RWPE2 (cell line): ENCODE results near the gene ZNF100.

Experiments
- ATAC-seq: fragments of 200-7000 bp; cut with Tn5 transposase; 3 replicates; pipeline ENCODE4 v1.9.1; 2021; ENCODE audit warnings: low read depth
- DNase-seq: peaks from one replicate; pipeline ENCODE4 v3.0.0-alpha.2; 2020; ENCODE audit warnings: low spot score
- H3K27ac ChIP-seq: fragments of 450-650 bp; 2 replicates; pipeline ENCODE4 v1.5.1; 2017; ENCODE audit warnings: mild to moderate bottlenecking; ENCODE audit not compliant: poor library complexity, severe bottlenecking
- H3K27me3 ChIP-seq: fragments of 250-450 bp; sonication (Bioruptor Pico); 2 replicates; pipeline ENCODE4 v1.5.1; 2021; ENCODE audit warnings: mild to moderate bottlenecking, moderate library complexity; ENCODE audit not compliant: insufficient read depth, poor library complexity, severe bottlenecking
- H3K36me3 ChIP-seq: fragments of 250-450 bp; sonication (Bioruptor Pico); 2 replicates; pipeline ENCODE4 v1.5.1; 2020; ENCODE audit warnings: low read depth, mild to moderate bottlenecking, moderate library complexity
- H3K4me1 ChIP-seq: fragments of 250-450 bp; sonication (Bioruptor Pico); 2 replicates; pipeline ENCODE4 v1.5.1; 2021; ENCODE audit warnings: mild to moderate bottlenecking, moderate library complexity; ENCODE audit not compliant: insufficient read depth, poor library complexity, severe bottlenecking
- H3K4me3 ChIP-seq: fragments of 250-450 bp; sonication (Bioruptor Pico); 2 replicates; pipeline ENCODE4 v1.5.1; 2021; ENCODE audit warnings: mild to moderate bottlenecking, moderate library complexity; ENCODE audit not compliant: severe bottlenecking
- H3K9me3 ChIP-seq: fragments of 250-450 bp; sonication (Bioruptor Pico); 2 replicates; pipeline ENCODE4 v1.5.1; 2021; ENCODE audit warnings: mild to moderate bottlenecking, moderate library complexity; ENCODE audit not compliant: severe bottlenecking
- TF ChIP-seq, protein P1 (sequence below): fragments of 450-650 bp; IDR thresholded peaks from one replicate; pipeline ENCODE4 v1.5.1; 2017; ENCODE audit warnings: mild to moderate bottlenecking, moderate library complexity; ENCODE audit not compliant: poor library complexity, severe bottlenecking

The ZNF100 gene

DNA sequence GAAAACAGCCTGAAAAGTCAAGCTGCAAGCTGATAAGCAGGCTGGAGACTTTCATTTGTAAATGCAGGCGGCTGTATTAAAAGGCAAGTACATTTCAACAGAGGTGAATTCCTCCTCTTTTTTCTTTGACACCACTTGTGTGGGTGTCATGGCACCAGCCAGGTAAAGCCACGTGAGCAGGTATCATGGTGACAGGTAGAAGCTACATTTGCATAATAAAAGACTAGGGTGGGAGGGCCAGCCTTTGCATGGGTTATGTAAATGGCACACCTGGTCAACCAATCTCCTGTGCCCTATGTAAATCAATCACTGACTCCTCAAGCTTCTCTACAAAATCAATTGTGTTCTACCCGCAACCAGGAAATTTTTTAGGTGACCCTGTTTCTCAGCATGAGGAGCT lies 68.2 kb downstream of the ZNF100 start:
- Histone ChIP-seq H3K4me1 (no peaks in the 10 kb centered on the region), H3K27me3 (no peaks in the 10 kb centered on the region), H3K4me3 (no peak overlapping the region), H3K9me3 (peaks cover 3% of the 10 kb centered on the region), H3K27ac (no peak overlapping the region), H3K36me3 (no peaks in the 10 kb centered on the region)
- no peak for DNase-seq
- TF ChIP-seq, protein P1, sequence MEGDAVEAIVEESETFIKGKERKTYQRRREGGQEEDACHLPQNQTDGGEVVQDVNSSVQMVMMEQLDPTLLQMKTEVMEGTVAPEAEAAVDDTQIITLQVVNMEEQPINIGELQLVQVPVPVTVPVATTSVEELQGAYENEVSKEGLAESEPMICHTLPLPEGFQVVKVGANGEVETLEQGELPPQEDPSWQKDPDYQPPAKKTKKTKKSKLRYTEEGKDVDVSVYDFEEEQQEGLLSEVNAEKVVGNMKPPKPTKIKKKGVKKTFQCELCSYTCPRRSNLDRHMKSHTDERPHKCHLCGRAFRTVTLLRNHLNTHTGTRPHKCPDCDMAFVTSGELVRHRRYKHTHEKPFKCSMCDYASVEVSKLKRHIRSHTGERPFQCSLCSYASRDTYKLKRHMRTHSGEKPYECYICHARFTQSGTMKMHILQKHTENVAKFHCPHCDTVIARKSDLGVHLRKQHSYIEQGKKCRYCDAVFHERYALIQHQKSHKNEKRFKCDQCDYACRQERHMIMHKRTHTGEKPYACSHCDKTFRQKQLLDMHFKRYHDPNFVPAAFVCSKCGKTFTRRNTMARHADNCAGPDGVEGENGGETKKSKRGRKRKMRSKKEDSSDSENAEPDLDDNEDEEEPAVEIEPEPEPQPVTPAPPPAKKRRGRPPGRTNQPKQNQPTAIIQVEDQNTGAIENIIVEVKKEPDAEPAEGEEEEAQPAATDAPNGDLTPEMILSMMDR = no peak
- ATAC-seq = no peak

DNA sequence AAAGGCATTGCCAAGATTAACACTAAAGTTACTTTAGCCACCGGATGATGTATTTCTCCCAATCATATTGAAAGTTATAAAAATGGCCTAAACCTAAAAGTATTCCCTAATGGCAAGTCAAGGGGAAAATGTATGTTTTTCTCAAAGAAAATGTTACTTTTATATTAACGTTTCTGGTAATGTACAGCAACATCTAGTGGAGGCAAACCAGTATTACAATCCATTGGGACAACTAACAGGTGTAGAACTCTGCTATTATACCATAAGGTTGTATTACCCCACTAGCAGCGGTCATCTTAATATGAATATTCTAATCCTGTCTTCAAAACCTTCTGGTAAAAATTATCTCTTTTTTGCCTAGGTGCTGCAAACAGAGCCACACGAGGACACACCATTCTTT lies 69.2 kb downstream of the ZNF100 start:
- TF ChIP-seq, protein P1 = peak; percentile 30
- no peaks in the 10 kb centered on the region for H3K36me3 ChIP-seq
- H3K4me1 ChIP-seq = no peaks in the 10 kb centered on the region
- H3K27me3 ChIP-seq = no peaks in the 10 kb centered on the region
- H3K9me3 ChIP-seq = peaks cover 3% of the 10 kb centered on the region
- DNase-seq = no peak
- H3K27ac ChIP-seq = no peak overlapping the region
- H3K4me3 ChIP-seq = no peak overlapping the region
- ATAC-seq = no peak

DNA sequence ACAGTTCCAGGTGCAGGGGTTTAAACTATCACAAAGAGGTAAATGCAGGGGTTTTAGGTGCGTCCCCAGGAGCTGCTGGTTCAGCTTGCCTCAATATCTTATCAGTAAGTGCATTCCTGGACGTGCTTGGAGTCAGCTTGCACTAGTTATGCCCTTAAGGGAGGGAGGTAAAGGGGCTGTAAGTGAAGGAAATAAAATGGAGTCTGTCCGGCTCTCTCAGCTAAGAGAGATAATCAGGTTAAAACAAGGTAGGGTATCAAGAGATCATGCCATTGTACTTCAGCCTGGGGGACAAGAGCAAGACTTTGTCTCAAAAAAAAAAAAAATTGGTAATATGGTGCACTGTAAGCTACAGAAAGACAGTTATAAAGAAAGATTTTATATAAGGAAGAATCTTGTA lies 69.7 kb downstream of the ZNF100 start:
- Histone ChIP-seq H3K36me3 (no peaks in the 10 kb centered on the region), H3K4me1 (no peaks in the 10 kb centered on the region), H3K9me3 (peaks cover 3% of the 10 kb centered on the region), H3K27ac (no peak overlapping the region), H3K4me3 (no peak overlapping the region), H3K27me3 (no peaks in the 10 kb centered on the region)
- ATAC-seq (no peak), DNase-seq (no peak)
- TF ChIP-seq, protein P1 = no peak

DNA sequence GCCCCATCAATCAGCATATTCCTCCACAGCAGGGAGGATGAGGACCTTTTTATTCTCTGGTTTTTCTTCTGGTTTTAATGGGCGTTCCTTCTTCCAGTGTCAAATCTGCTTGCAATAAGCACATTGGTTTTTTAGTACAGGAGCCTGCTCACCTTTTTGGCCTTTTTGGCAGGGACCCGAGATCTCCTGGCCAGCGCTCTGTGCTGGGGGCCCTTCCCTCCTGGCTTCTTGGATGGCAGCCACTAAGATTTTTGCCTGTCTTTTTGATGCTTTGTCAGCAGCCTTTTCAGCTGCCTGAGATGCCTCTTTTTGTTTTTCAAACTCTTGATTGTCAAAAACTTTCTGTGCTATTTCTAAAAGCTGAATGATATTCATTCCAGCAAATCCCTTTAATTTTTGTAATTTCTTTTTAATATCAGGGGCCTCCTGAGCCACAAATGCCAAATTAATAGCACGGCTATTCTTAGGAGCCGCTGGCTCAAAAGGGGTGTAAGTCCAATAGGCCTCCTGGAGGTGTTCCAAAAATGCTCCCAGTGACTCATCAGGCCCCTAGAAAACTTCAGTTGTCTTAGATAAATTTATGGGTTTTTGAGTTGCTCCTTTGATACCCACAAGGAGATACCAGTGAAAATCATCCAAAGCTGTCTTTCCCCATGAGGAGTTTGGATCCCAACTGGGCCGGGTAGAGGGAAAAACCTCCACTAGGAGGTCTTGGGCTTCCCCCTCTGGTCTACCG lies 73.0 kb downstream of the ZNF100 start:
- Histone ChIP-seq H3K27me3 (no peaks in the 10 kb centered on the region), H3K4me1 (no peaks in the 10 kb centered on the region), H3K9me3 (peaks cover 3% of the 10 kb centered on the region), H3K36me3 (no peaks in the 10 kb centered on the region), H3K27ac (no peak overlapping the region), H3K4me3 (no peak overlapping the region)
- TF ChIP-seq, protein P1 = no peak
- DNase-seq = no peak
- ATAC-seq = no peak

DNA sequence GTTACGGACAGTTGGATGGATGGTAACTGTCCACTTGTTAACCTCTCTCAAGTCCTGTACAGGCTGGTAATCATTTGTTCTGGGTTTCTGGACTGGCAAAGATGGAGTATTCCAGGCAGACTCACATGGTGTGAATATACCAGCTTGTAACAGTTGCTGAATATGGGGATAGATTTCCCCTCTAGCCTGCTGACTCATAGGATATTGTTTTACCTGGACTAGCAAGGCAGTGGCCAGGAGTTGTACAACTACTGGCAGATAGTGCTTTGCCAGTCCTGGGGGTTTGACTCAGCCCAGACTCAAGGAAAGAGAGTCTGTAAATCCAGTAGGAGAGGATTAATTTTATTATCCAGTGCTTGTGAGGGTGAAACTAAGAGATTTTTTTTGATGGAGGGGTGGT lies 74.0 kb downstream of the ZNF100 start:
- Histone ChIP-seq H3K27me3 (no peaks in the 10 kb centered on the region), H3K4me1 (no peaks in the 10 kb centered on the region), H3K9me3 (peaks cover 3% of the 10 kb centered on the region), H3K4me3 (no peak overlapping the region), H3K27ac (no peak overlapping the region), H3K36me3 (no peaks in the 10 kb centered on the region)
- no peak for DNase-seq
- ATAC-seq = no peak
- TF ChIP-seq, protein P1 = no peak
